Hepatocyte (in vitro differentiated cells): Measurements from ENCODE around the gene FN3K. TPM values are rescaled to one million over a fixed set of nuclear protein-coding genes. Genes with fewer than 3 reads are reported as not detected.

Source experiments
- DNase-seq: peaks from one replicate; pipeline ENCODE4 v3.0.0-alpha.2; 2016; ENCODE audit warnings: low spot score
- H2AFZ ChIP-seq: fragments of 200-600 bp; sonication (generic); 2 replicates; pipeline ENCODE4 v1.6.0; 2016; ENCODE audit warnings: antibody characterized with exemption, mild to moderate bottlenecking
- H3K27ac ChIP-seq: fragments of 200-600 bp; sonication (generic); 2 replicates; pipeline ENCODE4 v1.5.1; 2016; ENCODE audit warnings: mild to moderate bottlenecking
- H3K27me3 ChIP-seq: fragments of 200-600 bp; sonication (generic); 2 replicates; pipeline ENCODE4 v1.6.1; 2016
- H3K36me3 ChIP-seq: fragments of 200-600 bp; sonication (generic); replicated peaks from 2 replicates; pipeline ENCODE4 v1.5.1; 2016; ENCODE audit warnings: low read depth; ENCODE audit not compliant: insufficient read depth
- H3K4me1 ChIP-seq: fragments of 200-600 bp; sonication (generic); 2 replicates; pipeline ENCODE4 v1.5.1; 2016; ENCODE audit warnings: mild to moderate bottlenecking, moderate library complexity; ENCODE audit not compliant: insufficient read depth
- H3K4me2 ChIP-seq: fragments of 200-600 bp; sonication (generic); 2 replicates; pipeline ENCODE4 v1.6.0; 2016
- H3K4me3 ChIP-seq: fragments of 200-600 bp; sonication (generic); 2 replicates; pipeline ENCODE4 v1.5.1; 2016; ENCODE audit warnings: mild to moderate bottlenecking
- H3K79me2 ChIP-seq: fragments of 200-600 bp; sonication (generic); 2 replicates; pipeline ENCODE4 v1.6.0; 2017; ENCODE audit warnings: mild to moderate bottlenecking
- H3K9me2 ChIP-seq: fragments of 200-600 bp; sonication (generic); replicated peaks from 2 replicates; pipeline ENCODE4 v1.6.0; 2017; ENCODE audit warnings: mild to moderate bottlenecking; ENCODE audit not compliant: insufficient read depth
- H3K9me3 ChIP-seq: fragments of 200-600 bp; sonication (generic); 2 replicates; pipeline ENCODE4 v1.5.1; 2016; ENCODE audit warnings: low read depth, mild to moderate bottlenecking
- H4K20me1 ChIP-seq: fragments of 200-600 bp; sonication (generic); 2 replicates; pipeline ENCODE4 v1.6.0; 2016; ENCODE audit warnings: mild to moderate bottlenecking; ENCODE audit not compliant: insufficient read depth, poor library complexity, severe bottlenecking
- CTCF ChIP-seq: fragments of 200-600 bp; sonication (generic); IDR thresholded peaks from 2 replicates; pipeline ENCODE4 v1.5.1; 2016; ENCODE audit warnings: antibody characterized with exemption, mild to moderate bottlenecking; ENCODE audit not compliant: poor library complexity
- EZH2 ChIP-seq: fragments of 200-600 bp; sonication (generic); IDR thresholded peaks from 2 replicates; pipeline ENCODE4 v1.6.1; 2016; ENCODE audit warnings: antibody characterized with exemption, mild to moderate bottlenecking, borderline replicate concordance
- EZH2phosphoT487 ChIP-seq: fragments of 200-600 bp; sonication (generic); IDR thresholded peaks from one replicate; pipeline ENCODE4 v1.6.1; 2018; ENCODE audit warnings: antibody characterized with exemption, mild to moderate bottlenecking, low read depth, moderate library complexity; ENCODE audit not compliant: unreplicated experiment, severe bottlenecking
- WGBS: methylation state at CpG from one replicate; pipeline ENCODE4 v1.1.6; 2016; ENCODE audit warnings: low lambda C conversion rate; ENCODE audit errors: missing lambda C conversion rate; 5-methylcytosine and 5-hydroxymethylcytosine counted together
- polyA plus RNA-seq: library from polyadenylated mRNA; unstranded; fragments of >200 nt; fragmentation: Nextera tagmentation; extraction: Ambion mirVana; gene quantifications from 2 replicates; pipeline ENCODE4 v1.2.1, GENCODE V29; 2016
- total RNA-seq: library from RNA; depleted of rRNA; stranded (reverse); fragments of >200 nt; gene quantifications from 2 replicates; pipeline ENCODE4 v1.2.3, GENCODE V29; 2014

The FN3K gene
- total and polyA plus RNA-seq, 2 experiments from 2014 or later: 13.7 to 17.3 TPM

- under 1% methylated on average over 74 of the region's 112 CpGs for whole genome bisulfite sequencing
- H3K27ac ChIP-seq: no peak within 1 kb of the TSS
- H3K9me2 ChIP-seq: no peaks in the 10 kb centered on the region
Observed at GRCh38 chr17:82698065-82698973, 37.1 kb upstream of the FN3K start, which contains the start of gene RAB40B. Gene RAB40B, minus strand, starts transcription at chr17:82698698. Its CDS starts 102 bp downstream, at chr17:82698596.

GRCh38 chr17:82698974-82699442, 36.4 kb upstream of the FN3K start:
- no peaks in the 10 kb centered on the region for H3K4me1 ChIP-seq
- H4K20me1 ChIP-seq: no peaks in the 10 kb centered on the region
- no peaks in the 10 kb centered on the region for H3K36me3 ChIP-seq
- no peak for DNase-seq
- no peaks in the 10 kb centered on the region for H3K27me3 ChIP-seq
- peaks cover 3% of the 10 kb centered on the region for H3K9me3 ChIP-seq
- WGBS: 11% methylated on average over 34 of the region's 45 CpGs
- no peak overlapping the region for H3K27ac ChIP-seq
- H3K9me2 ChIP-seq: no peaks in the 10 kb centered on the region
- H3K4me3 ChIP-seq: peak overlapping the region; percentile 39
- no peak overlapping the region for H2AFZ ChIP-seq
- H3K79me2 ChIP-seq: peaks cover 35% of the 10 kb centered on the region
- TF ChIP-seq EZH2: no peak
- TF ChIP-seq CTCF: no peak
- no peak for TF ChIP-seq EZH2phosphoT487
- peak overlapping the region; percentile 85 for H3K4me2 ChIP-seq

More at GRCh38 chr17:82698065-82698973, 37.1 kb upstream of the FN3K start, which contains the start of gene RAB40B:
- Histone ChIP-seq H3K27me3 (no peaks in the 10 kb centered on the region), H3K4me1 (no peaks in the 10 kb centered on the region), H3K79me2 (peaks cover 42% of the 10 kb centered on the region), H3K9me3 (peaks cover 4% of the 10 kb centered on the region), H3K4me3 (peak within 1 kb of the TSS; percentile 48), H3K36me3 (no peaks in the 10 kb centered on the region), H2AFZ (no peak within 1 kb of the TSS), H4K20me1 (no peaks in the 10 kb centered on the region), H3K4me2 (peak within 1 kb of the TSS; percentile 99)
- TF ChIP-seq EZH2phosphoT487: no peak
- TF ChIP-seq EZH2: no peak
- no peak for TF ChIP-seq CTCF
- DNase-seq: peak; percentile 99

- Histone ChIP-seq H3K27ac (no peak overlapping the region), H3K4me3 (no peak overlapping the region), H3K9me3 (no peaks in the 10 kb centered on the region), H3K79me2 (peaks cover 30% of the 10 kb centered on the region), H3K9me2 (no peaks in the 10 kb centered on the region), H3K27me3 (no peaks in the 10 kb centered on the region), H4K20me1 (no peaks in the 10 kb centered on the region), H2AFZ (no peak overlapping the region), H3K4me2 (peak overlapping the region; percentile 85), H3K4me1 (peaks cover 3% of the 10 kb centered on the region), H3K36me3 (no peaks in the 10 kb centered on the region)
- DNase-seq: no peak
- TF ChIP-seq EZH2phosphoT487 (no peak), CTCF (no peak), EZH2 (no peak)
- 83% methylated on average over 13 of the region's 13 CpGs for WGBS
Observed at GRCh38 chr17:82699551-82699950, 35.9 kb upstream of the FN3K start.
